Stimulated activated naive CD8-positive, alpha-beta T cell treated with anti-CD3 and anti-CD28 coated beads, Interleukin-15, Interleukin-2, amounts not matched to agents 100 U/mL and 50 U/mL, for 24 hours (primary cell): ENCODE results near the gene ALDOB.

Source experiments
- ATAC-seq: fragments of 150-1000 bp; cut with Tn5 transposase; one replicate; pipeline ENCODE4 v1.10.0; 2021
- DNase-seq: peaks from one replicate; pipeline ENCODE4 v3.0.0; 2021

Gene ALDOB

DNA sequence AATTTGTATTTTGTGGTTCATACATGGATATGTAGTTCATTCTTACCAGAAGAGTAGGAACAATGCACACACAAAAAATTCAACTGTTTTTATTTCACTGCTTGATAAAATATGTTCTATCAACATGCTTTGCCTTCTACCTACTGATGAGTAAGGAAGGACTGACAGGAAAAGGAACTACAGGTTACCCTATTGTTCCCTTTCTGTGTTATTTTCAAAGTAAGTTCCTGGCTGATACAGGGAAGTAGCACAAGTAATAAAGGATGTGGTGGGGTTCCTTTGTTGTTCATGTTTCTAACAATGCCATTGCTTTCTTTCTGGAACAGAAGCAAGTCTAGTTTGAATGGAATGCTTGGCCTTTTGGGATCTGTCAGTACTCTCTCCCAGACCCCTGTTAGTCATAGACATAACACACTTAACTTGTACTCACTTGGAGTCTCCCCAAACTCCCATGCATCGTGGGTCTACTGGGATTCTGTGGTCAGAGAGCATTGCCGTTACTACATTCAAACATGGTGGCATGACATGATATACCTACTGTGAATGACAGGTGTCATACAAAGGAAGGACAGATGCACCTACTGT, 20.2 kb upstream of the ALDOB start:
- no peak for ATAC-seq
- no peak for DNase-seq

DNA sequence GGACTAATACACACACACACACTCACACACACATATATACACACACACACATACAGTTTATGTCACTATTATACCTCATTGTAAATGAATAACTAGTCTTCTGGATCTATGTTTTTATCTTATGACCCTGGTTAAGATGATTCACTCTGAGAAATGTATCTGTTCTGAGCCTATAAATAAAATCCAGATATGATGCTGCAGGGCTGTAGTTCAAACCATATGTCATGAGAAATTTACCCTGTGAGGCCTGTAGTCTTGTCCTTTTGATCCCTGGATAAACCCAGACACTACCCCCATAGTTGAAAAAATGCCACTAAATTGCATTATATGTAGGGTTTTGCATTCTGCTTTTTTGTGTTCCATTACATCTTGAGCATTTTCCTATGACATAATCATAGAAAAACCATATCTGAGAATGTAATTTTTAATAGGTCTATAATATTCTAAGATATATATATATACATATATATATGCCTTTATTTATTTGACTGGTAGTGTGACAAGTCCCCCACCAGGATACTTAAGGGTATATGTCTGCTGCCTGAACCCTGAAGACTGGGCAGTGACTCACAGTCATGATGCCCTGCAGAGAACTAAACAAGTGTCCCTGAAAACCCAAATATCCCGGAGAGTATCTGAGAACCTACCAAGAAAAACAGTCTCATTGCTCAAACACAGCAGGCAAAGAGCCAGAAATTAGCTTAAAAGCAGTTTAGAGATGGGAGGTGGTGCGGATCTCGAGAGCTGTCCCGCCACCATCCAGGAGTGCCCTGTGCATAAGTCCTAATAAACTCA, 18.4 kb upstream of the ALDOB start:
- DNase-seq (no peak), ATAC-seq (no peak)

DNA sequence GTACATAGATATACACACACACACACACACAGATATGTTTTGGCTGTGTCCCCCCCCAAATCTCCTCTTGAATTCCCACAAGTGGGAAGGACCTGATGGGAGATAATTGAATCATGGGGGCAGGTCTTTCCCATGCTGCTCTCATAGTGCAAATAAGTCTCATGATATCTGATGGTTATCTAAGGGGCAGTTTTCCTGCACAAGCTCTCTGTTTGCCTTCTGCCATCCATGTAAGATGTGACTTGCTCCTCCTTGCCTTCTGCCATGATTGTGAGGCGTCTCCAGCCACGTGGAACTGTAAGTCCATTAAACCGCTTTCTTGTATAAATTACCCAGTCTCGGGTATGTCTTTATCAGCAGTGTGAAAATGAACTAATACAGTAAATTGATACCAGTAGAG, 15.9 kb upstream of the ALDOB start:
- ATAC-seq (no peak), DNase-seq (no peak)

DNA sequence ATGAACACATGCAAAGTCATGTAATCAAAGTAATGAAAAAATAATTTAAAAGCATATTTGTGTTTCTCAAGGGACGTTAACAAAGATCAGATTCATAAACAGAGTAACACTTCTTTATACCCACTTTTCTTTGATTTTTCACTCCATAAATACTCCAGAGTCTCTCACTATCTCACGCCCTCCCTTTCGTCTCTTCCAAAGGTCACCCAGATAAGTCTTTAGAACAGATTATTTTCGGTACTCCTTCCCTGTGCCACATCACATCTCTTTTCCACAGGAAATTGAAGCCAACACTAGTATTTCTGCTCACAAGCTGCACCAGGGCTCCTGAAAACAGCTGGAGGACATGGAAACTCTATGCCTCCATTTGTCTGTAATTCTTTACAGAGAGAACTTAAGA, 15.4 kb upstream of the ALDOB start:
- no peak for ATAC-seq

DNA sequence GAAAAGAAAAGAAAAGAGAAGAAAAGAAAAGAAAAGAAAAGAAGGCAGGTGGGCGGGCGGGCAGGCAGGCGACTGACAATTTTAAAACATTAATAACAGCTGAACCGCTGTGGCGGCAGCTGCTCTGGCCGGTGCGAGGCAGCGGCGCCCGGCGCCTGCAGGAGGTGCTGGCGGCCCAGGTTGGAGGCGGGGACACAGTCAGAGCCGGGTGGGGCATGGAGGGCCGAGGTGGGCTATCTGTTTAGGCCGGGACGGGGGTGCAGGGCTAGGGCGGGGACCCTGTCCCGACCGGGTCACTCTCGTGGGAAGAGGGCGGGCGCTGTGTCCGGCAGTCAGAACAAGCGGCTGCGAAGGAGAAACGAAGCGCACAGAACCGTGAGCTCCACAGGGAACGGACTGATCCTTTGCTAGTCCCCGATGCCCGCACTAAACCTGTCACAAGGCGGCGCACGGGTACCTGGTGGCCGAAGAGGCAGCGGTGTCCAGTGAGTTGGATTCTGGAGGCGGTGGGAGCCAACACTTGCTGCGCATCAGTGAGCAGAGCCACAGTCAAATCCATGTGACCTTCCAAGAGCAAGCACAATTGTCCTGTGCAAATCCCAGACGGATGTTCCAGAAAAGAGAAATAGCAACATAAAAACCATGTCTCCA, 13.6 kb upstream of the ALDOB start:
- DNase-seq (peak; percentile 68), ATAC-seq (peak; percentile 96)

More for the DNA sequence above, 15.4 kb upstream of the ALDOB start:
- DNase-seq = no peak

DNA sequence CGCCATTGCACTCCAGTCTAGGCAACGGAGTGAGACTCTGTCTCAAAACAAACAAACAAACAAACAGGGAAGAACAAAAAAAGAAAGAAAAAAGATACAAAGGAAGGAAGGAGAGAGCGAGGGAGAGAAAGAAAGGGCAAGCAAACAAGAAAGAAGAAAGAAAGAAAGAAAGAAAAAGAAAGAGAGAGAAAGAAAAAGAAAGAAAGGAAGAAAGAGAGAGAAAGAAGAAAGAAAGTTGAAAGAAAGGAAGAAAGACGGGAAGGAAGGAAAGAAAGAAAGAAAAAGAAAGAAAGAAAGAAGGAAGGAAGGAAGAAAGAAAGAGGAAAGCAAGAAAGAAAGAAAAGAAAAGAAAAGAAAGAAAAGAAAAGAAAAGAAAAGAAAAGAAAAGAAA, 13.1 kb upstream of the ALDOB start:
- DNase-seq (no peak), ATAC-seq (no peak)

DNA sequence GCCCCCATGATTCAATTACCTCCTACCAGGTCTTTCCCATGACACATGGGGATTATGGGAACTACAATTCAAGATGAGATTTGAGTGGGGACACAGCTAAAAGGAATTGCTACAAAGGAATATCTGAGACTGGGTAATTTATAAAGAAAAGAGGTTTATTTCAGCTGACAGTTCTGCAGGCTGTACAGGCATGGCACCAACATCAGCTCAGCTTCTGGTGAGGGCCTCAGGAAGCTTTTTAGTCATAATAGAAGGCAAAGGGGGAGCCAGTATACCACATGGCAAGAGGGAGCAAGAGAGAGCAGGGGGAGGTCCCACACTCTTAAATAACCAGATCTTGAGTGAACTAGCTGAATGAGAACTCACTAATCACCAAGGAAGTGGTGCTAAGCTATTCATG, 11.2 kb upstream of the ALDOB start:
- DNase-seq (no peak), ATAC-seq (no peak)

DNA sequence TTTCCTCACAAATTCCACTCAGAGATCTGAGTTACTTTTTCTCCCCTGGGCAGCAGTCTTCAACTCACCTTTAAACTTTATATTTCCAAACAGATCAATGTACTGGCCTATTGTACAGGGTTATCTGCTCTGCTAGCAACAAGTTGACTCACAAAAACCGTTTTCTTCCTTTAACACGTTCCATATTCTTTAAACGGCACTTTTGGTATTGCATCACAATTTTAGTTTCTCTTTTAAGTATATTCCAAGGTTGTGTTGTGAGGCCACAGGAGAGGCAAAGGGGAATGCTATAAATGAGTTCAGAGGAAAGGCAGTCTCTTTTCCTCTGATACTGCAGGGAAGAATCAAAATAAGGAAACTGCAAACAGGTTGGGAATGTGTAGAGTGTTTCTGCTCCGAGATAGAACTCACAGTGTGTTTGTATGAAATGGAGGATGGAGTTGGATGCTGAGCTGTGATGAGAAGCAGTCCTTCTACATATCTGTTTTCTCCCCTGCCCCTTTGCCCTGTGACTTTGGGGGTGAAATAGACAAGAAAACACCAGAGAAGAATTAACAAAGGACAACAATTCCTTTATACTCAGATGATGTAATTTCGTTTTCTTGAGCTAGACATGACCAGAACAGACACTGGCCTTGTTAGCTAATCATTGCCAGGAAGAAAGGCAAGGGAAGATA, 9.9 kb upstream of the ALDOB start:
- no peak for DNase-seq
- no peak for ATAC-seq

DNA sequence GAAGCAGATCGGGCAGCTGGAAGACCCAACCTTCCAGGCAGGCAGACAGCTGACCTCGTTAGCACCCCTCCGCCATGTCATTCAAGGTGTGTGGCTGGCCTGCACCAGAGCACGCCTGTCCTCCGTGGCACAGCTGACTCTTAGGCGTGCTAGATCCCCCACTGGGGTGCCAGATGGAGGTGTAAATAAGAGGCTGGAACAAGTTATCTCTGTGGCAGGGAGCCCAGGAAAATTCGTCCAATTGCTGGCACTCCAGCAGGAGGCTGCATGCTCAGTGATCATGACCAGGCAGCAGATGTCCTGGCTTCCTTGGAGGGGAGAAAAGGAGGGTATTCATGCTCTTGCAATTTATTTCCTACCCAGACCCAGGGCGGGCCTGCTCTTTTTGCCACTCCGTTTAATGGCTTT, 7.8 kb upstream of the ALDOB start:
- ATAC-seq (no peak), DNase-seq (no peak)

DNA sequence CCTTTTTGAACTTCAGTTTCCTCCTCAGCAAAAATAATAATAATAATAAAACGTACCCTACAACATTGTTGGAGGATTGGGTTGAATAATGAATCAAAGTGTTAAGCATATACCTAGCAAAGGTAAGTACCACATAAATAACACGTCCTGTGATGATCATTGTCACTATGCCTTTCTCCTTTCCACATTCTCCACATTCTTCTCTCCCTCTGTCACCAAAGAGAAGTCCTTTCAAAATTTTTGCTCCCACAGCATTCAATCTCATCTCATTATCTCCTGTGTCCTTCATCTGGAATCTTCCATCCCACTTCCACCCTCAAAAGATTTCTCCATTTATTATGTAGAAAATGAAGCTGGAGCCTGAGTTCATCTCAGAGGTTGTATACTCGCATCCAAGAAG, 7.2 kb upstream of the ALDOB start:
- ATAC-seq (no peak), DNase-seq (no peak)

DNA sequence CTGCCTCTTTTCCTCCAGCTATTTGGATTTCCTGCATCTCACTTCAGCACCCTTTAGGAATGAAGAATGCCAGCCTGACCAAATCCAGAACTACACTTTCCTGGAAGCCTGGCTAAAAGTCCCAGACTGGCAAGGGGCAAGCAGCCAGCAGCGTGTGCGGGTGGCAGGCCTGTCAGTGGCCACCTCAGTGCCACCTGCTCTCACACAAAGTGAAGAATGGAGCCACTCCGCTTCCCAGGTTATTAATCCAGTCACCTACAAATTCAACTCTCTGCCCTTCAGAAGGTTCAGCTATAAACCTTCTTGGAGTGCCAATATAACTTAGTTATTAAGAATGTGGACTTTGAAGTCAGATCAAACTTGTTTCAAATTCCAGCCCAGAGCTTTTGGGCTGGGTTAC, 6.7 kb upstream of the ALDOB start:
- DNase-seq = no peak

DNA sequence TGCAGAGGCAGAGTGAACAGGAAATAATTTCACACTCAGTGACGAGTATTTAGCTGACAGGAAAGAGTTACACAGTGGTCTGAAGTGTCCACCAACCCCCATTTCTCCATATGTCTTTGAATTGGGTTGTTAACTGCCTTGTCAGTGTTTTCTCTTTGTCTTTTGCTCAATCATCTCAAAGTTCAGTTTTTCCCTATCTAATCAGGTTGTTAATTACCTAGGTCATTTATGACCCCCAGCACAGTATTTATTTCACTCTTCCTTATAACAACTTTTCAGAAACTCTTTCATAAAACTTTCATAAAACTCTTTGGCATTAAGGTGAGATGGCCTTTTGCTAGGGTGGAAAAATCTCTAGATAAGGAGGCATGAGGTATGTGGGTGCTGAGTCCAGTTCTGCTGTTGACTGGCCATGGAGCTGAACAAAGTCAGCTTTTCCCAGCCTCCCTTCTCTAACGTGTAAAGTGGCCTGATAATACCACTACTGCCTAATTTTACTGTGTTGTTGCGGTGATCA, 5.2 kb upstream of the ALDOB start:
- DNase-seq = no peak
- no peak for ATAC-seq

More for the DNA sequence above, 6.7 kb upstream of the ALDOB start:
- no peak for ATAC-seq

DNA sequence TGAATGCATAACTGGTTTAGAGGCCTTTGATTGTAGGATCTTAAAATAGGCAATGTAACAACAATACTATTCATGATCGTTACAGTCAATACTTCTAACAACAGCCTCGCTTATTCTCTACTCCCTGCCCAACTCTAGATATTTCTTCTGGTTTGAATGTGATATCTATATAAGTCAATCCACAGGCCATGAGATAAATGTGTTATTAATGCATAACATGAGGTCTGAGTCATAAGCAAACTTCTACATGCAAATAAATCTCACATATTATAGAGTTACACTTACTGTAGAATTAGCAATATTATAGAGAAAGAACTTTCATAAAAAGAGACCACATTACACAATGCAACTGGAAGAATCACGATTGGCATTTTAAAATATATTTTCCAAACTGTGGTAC, 2.9 kb upstream of the ALDOB start:
- DNase-seq (no peak), ATAC-seq (no peak)

DNA sequence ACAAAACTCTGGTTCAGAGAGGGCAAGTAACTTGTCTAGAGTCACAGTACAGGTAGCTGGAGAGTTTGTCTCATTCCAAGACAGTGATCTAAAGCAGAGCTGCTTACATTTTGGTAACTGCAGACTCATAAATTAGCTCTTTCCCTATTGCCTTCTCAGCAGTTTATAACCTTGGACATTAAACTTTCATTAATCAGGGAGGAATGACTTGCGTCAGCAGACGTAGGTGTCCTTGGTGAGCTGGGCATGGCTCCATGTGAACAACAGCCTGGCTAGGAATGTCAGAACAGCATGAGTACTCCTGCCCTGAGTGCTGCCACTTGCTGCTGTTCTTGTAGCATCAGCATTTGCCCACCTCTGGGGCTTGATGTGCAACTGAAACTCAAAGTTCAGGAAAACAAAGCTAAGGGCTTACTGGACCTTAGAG, 2.2 kb upstream of the ALDOB start:
- no peak for ATAC-seq
- DNase-seq = no peak

DNA sequence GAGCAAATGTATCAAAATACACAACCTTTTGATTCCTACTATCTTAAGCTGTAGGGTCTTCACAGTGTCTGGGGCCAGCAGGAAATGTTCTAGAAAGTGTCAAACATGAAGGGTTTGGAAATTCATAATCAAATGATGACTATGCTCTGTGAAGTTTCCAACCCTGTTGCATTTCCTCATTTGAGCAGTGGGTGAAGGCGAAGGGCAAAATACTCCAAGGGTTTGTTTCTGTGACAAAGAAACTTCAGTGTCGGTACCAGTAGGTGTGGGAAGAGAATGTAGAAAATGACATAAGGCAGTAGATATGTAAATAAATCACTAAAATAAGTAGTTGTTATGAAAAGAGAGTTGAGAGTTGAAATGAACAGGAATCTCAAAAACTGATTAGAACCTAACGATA, 576 bp downstream of the ALDOB start:
- ATAC-seq (no peak), DNase-seq (no peak)

DNA sequence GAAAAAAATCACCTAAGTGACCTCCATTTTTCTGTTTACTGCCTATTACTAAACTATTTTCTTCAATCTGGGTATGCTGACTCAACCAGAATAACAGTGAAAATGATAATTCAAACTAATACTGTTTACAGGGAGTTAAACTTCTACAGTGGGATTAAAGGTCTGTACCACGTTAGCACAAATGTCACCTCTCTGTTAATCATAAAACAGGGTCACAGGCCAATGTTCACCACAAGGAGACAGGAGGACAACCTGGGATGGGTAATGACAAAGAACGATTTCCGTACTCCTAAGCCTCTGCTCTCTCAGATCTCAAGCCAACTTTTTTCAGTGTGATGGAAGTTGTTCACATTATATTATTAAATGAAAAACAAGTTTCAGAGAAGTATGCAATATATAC, 2.3 kb downstream of the ALDOB start:
- no peak for ATAC-seq

DNA sequence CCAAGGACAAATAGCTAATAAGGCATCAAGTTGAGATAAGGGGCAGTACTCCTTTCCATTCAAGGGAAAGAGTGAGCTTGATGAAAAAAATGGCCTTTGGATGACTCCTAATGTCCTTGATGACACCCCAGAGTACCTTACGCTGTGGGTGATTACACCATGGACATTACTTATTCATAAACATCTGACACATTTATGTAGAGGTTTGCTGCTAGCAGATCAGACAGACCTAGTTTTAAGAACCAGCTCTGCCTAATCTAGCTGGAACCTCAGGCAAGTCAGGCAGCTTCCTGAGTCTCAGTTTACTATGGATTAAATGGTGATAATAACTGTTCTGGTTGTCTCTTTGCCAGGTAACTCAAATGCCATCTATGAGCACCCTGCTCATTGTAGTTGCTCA, 2.8 kb downstream of the ALDOB start:
- DNase-seq = no peak
- no peak for ATAC-seq

More for the DNA sequence above, 2.3 kb downstream of the ALDOB start:
- DNase-seq = no peak

DNA sequence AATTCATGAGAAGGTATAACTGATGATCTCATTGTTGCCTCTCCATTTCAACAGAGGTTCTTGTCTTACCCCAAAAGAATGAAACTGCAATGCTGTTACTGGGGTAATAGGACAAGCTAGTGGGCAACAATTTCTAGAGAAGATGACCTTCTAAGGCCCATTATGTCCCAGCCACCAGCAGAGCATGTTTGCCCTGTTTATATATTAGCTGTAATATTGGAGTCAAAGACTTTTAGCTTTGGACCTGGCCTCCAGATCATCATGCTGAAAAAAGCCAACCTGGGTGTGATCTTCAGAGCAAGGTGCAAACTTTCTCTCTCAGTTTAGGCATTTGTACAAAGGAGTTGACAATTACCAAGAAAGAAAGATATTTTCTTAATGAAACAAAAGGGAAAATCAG, 3.4 kb downstream of the ALDOB start:
- no peak for ATAC-seq
- no peak for DNase-seq

DNA sequence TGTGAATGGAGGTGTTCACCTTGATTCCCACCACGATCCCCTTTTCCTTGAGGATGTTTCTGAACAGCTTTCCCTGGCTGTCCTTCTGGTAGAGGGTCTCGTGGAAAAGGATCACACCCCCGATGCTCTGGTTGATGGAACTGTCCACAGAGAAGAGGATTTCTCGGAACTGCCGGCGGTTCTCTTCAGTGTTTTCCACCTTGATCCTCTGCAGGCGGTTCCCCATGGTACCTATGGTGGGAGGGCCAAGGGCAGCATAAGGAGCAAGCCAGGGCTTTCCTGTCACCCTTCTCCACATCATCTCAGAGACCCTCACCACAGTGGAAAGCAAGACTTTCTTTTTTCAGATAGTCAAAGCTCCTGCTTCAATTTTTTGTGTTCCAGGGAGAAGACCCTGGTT, 5.8 kb downstream of the ALDOB start:
- ATAC-seq = no peak
- DNase-seq = no peak

DNA sequence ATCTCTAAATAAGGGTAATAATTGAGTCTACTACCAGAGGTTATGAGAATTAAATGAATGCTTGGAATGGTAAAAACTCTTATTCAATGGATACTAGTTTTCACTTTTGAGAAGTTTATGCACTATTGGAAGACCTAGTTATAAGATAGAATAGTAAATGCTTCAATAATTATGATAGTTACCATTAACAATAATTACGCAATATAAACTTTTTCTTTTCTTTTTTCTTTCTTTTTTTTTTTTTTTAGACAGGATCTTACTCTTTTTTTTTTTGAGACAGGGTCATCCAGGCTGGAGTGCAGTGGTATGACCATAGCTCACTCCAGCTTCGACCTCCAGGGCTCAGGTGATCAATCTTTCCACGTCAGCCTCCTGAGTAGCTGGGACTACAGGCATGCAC, 6.7 kb downstream of the ALDOB start:
- ATAC-seq (no peak), DNase-seq (no peak)

DNA sequence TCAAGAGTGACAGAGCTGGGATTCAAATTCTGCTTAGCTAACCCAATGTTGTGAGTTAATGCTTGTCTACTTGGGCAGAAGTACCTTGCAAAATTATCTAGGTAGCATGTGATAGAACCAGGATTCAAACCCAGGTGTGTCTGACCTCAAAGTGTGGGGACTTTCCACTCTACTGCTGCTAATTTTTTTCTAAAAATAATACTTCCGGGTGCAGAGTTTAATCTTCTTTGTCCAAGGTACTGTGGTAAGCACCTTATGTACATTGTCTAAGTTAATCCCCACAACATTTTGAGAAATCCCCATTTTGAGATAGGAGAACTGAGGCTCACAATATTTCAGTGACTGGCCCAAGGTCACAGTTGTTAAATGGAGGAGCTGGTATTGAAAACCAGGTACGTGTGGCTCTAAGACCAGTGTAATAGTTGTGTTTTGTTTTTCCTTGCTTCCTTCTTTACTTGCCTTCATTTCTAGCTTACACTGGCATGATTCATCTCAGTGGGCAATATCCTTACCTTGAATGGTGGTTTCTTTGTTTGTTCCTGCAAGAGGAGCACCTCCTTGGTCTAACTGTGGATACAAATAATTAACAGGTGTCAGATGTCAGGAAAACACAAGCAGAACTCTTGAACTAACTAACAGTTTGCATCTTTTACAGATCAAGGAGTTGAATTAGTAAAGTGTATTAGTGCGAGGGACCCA, 7.5 kb downstream of the ALDOB start:
- DNase-seq = no peak
- no peak for ATAC-seq

DNA sequence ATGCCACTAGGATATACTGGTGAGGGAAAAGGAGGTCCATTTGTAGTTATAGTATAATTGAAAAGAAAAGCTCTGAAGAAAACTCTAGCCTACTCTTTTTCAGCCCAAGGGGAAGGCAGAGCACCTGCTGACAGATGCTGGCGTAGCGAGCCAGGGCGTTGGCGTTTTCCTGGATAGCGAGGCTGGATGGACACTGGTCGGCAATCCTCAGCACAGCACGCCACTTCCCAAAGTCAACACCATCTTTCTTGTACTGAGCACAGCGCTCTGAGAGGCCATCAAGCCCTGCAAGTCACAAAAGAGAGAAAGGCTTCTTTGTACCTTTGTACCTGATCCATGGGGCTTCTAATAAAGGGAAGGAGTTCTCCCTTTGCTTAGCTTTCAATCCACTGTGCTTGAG, 8.2 kb downstream of the ALDOB start:
- no peak for DNase-seq
- ATAC-seq = no peak
